HG02678 (cell line): ENCODE results near the gene HINT1.
"Not testable (repeated sequence)": the region's sequence is repeated elsewhere in the genome, so short reads cannot be mapped to it uniquely, and the experiment has no call there.

Experiments
- ATAC-seq: cut with Tn5 transposase; IDR thresholded peaks from one replicate; pipeline ENCODE4 v1.9.1; 2021; ENCODE audit warnings: mild to moderate bottlenecking, moderate library complexity; ENCODE audit not compliant: unreplicated experiment

HINT1 gene

DNA sequence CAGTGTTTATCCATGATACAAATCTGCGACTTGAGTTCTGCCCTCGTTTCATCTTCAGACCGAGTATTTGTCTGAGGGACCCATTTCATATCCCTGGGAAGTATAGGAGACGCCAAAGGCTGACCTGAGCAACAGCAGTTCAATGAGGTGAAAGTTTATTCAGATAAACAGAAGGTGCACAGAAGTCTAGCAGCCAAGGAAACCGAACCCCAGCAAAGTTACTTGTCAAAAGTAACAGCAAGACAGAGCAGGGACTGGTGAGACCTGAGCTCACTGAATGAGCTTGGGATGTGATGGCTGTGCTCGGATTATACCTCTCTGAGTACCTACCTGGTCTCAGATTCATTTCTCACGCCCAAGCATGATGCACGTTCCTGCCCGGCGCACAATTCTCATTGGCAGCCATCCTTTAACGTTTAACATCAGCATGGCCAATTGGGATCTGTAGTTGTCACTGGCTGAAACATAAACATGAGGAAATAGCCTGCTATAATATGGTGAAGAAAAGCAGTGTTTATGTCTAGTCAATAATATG lies 6.3 kb upstream of the HINT1 start:
- no peak for ATAC-seq

DNA sequence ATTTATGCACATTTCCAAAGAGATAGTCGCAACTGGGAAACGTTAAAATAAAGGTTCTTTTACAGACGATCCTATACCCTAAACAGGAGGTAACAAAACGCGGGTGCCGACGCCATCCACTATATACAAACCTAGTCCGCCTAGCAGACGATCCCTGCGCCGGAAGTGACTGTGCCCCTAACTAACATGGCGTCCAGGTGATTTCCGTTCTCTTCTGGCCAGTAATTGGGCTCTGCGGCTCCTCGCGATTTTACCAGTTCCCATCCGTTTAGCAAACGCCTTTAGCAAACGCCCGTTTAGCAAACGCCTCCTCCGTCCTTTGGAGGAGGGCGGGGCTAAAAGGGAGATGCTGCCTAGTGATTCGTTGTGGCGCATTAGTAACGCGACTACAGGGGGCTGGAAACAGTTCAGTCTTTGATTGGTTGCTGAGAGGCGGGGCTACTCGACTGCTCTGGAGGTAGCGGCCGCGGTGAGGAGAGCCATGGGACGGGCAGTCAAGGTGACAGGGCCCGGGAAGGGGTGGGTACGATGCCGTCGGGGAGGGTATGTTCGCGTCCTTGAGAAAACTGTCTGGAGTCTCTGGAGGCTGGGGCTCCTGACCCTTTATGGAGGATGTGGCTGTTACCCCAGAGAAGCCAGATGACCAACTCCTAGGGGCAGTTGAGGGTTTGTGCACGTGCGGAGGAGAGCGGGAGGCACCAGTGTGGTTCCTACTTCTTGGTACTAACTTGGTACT lies 5.7 kb upstream of the HINT1 start, which contains the start of gene LYRM7:
TSS of gene LYRM7 (plus strand) at position 405 of the 736 bp plus-strand sequence. CDS start at position 482, 77 bp downstream.
- peak; percentile 98 for ATAC-seq

DNA sequence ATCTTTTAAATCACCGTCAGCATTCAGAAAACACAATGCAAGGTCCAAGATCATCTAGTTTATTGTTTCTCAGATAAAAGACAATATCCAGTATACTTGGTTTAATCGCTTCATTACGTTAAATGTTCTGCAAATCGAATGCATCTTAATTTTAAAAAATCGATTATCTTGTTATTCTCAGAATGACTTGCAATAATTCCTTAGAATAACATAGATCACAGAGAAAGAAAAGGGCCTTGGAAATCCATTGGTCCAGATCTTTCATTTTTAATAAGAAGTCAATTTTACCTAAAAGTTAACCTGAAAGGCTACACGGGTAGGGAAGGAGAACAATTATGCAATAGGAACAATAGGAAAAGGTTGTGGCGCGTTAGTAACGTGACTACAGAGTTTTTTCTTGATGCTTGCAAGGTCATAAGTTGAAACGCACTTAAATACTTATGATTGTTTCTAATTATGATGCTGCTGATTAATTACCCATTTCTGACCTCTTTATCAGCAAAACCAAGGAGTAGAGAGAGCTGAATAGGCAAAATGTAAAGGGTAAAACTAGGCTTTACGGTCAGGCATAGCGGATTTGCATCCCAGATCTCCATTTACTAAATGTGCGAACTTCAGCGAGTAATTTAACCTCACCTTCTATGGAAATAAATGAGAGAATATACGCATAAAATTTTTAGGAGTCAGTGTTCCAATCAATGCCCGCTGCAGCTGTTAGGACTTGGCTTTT lies 4.9 kb upstream of the HINT1 start:
- ATAC-seq, result no peak

DNA sequence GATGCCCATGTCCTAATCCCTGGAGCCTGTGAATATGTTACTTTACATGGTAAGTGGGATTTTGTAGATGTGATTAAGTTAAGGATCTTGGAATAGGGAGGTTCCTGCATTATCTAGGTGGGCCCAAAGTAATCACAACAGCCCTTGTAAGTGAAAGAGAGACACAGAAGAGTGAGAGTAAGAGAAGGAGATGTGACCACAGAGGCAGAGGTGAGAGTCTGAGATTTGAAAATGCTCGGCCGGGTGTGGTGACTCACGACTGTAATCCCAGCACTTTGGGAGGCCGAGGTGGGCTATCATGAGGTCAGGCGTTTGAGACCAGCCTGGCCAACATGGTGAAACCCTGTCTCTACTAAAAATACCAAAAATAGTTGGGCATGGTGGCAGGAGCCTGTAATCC lies 2.6 kb upstream of the HINT1 start:
- ATAC-seq, result no peak

DNA sequence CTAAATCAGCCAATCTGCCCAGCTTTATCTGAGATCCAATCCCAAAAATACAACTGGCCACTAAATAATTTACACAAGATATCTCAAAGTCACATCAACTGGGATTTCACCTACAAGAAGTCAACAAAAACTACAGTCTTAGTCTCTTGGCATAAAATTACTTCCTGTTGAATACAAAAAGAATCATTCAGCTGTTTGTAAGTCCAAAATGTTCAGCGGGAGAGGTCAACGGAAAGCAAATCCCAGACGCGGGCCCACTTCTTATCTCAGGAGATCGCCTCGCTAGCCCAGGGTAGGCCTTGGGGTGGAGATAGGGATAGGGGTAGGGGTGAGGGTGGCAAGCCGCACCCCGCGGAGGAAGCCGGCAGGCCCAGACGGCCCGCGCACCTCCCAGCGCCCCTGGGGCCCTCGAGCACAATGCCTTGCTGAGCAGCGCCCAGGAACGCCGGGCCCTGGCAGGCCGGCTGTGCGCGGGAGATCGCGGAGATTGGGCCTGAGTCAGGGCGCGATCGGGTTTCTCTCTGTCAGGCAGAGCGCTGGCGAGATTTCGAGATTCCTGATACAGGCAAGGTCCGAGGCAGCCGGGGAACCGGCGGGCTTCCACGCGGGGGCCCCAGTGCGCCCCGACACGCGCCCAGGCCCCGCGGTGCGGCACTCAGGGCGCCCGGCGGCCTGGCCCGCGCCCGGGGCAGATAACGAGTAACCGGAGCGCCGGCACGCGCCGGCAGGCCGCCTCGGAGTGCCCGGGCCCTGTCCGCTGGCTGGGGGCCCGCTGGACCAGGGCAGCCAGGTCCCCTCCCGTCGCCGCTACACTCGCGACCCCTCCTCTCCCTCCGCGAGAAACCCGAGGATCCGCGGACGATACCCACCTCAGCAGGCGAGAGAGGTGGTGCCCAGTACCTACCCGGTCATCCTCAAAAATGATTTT lies 601 bp downstream of the HINT1 start:
- ATAC-seq, result peak; percentile 70

DNA sequence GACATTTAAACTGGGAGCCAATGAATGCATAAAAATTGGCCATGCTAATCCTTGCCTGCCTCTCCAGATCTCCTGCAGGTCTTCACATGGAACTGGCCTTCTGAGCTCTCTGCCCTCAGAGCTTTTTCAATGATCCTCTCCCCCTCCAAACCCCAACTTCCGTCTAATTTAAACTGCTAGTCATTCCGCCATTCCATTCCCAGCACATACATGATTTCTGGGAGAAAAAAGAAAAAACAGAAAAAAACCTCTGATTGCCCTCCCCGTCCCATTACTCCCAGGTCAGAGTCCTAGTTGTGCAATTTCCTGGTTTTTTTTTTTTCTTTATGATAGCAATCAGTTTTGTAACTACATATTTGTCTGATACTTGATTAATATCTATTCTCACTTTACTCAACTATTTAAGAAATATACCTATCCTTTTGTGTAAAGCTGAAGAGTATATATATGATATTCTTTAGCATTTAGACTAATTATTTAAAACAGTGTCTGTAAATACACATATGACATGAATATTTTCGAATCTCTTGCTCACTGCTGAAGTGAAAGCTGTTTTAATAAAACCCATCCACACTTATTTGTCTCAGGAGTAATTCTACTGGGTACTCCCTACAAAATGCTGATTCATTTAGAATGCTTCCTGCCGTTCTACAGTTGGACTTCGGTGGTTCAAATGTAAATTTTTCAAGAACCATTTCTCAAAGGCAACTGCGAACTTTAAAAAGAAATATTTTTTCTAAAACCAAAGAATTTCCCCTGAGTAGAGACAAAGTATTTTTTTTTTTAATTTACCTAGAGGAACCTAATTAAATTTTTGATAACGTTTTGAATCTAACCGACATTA lies 1.6 kb downstream of the HINT1 start:
- no peak for ATAC-seq

DNA sequence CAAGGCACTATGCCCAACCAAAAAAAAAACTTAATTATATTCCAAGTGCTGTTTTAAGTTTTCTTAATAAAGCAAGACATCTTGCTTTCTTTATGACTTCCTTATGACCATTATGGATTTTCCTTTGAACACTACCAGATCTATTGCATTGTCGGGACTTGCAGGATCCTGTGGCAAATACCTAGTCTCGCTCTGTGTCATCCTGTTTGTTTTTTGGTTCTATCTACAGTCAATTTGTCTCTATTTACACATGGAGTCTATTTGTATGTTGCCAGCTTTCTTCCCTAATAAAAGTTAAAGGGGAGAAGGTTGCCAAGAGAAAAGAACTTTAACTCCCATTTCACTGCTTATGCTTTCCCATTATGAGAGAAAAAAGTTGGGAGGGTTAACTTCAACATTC lies 4.9 kb downstream of the HINT1 start:
- ATAC-seq, result no peak

DNA sequence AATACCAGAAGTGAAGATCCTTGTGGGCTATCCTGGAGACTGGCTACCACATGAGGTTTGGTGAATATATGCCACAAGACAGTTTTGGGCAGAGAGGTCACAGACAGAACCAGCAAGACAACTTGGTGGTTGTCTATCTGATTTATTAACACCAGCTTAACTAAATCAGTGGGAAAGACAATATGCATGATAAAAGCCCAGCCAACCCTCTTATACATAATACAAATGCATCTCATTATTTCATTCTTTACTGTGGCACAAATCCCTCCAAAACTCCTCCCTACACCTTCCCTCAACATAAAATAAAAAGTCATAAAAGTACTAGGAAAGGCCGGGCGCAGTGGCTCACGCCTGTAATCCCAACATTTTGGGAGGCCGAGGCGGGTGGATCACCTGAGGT lies 8.1 kb downstream of the HINT1 start:
- no peak for ATAC-seq

DNA sequence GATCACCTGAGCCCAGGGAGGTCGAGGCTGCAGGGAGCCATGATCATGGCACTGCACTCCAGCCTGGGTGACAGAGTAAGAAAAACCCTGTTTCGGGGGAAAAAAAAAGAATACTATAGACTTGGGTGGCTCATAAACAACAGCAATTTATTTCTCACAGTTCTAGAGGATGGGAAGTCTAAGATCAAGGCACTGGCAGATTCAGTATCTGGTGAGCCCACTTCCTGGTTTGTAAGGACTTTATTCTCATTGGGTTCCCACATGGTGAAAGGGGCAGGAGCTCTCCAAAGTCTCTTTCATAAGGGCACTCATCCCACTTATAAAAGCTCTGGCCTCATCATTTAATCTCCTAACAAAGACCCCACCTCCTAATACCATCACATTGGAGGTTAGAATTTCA lies 8.7 kb downstream of the HINT1 start:
- no peak for ATAC-seq

DNA sequence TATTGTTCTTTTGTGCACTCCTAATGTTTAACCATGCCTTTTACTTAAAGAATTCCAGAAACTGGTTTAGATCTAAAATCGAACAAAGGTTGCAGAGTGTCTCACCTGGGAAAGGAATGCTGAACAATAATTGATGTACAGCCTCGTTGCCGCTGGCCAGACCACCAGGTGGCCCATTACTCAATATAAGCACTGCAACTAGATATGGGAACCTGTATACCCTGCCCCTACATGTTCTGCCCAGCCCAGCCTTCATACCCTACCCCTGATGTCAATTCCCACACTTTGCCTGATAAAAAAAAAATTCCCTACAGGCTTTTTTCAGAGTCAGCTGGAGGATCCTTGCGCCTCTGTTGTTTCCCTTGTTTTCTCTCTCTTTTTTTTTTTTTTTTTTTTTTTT lies 13.8 kb downstream of the HINT1 start:
- ATAC-seq, result no peak

DNA sequence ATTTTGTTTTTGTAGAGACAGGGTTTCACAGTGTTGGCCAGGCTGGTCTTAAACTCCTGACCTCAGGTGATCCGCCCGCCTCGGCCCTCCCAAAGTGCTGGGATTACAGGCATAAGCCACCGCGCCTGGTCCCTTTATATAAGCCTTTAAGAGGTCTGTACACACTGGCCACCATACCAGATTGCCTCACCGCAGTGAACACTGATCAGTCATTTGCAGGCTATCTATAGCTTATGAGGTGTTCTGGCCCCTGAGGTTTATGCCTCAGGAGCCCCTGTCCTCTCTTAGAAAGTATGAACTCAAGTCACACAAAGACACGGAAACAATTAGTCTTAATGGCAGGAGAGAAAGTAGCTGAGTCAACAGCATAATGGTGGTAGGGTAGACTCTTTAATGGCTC lies 14.6 kb downstream of the HINT1 start:
- ATAC-seq, result no peak

DNA sequence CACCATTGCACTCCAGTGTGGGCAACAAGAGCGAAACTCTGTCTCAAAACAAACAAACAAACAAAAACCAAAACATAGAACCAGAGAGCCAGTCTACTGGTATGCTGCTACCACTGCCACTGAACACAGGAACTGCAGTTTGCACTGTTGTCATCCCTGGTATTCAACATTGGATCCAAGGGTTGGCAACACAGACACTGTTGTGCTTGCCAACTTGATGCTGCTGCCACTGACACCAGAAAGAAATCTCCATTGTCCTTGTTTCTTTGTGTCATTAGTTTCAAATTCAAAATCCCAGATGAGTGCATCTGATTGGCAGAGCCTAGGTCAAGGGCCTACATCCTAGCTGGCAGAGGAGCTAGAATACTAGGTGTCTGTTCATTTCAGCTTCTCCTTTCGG lies 16.2 kb downstream of the HINT1 start:
- ATAC-seq, result no peak

DNA sequence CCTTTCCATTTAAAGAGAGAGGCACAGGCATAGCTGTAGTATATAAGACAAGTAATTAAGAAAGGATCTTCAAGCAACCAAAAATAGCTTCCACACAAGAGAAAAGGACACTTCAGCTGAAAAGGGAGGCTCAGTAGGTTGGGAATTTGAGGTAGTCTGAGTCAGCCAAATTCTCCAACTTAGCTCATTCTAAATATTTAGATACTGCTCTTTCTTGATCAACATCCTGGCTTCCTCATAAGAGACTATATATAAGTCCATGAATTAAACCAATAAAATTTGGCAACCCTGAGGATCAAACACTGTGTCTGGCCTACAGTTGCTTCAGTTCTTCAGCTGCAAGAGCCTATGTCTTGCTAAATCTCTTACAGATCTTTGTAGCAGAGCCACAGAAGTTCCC lies 17.8 kb downstream of the HINT1 start:
- no peak for ATAC-seq

DNA sequence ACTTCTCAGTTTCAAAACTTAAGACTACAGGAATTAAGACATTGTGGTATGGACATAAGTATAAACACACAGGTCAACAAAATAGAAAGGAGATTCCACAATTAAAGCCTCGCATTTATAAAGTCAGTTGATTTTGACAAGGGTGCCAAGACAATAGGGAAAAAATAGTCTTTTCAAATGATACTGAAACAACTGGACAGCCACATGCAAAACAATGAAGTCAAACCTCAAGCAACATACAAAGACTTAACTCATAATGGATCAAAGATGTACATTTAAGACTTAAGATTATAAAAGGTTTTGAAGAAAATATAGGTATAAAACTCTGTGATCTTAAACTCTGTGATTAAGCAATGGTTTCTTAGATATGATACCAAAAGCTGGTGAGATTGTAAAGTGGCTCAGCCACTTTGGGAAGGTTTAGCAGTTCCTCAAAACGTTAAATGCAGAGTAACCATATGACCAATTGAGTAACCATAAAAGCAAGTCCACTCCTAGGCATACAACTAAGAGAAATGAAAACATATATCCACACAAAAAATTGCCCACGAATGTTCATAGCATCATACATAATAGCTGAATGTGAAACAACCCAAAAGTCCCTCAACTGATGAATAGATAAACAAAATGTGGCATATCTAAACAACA lies 22.0 kb downstream of the HINT1 start:
- ATAC-seq, result no peak

DNA sequence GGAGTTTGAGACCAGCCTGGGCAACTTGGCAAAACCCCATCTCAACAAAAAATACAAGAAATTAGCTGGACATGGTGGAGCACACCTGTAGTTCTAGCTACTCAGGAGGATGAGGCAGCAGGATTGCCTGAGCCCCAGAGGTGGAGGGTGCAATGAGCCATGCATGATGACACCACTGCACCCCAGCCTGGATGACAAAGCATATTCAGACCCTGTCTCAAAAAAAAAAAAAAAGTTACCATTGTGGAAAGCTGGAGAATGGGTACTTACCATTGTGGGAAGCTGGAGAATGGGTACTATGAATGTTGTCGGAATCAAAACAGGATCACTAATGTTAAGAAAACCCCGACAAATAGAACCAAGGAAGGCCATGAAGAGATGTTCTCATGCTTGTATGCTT lies 25.7 kb downstream of the HINT1 start:
- ATAC-seq, result no peak

DNA sequence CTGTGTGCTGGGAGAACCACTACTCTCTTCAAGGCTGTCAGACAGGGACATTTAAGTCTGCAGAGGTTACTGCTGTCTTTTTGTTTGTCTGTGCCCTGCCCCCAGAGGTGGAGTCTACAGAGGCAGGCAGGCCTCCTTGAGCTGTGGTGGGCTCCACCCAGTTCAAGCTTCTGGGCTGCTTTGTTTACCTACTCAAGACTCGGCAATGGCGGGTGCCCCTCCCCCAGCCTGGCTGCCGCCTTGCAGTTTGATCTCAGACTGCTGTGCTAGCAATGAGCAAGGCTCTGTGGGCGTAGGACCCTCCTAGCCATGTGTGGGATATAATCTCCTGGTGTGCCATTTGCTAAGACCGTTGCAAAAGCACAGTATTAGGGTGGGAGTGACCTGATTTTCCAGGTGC lies 26.6 kb downstream of the HINT1 start:
- not testable (repeated sequence) for ATAC-seq

DNA sequence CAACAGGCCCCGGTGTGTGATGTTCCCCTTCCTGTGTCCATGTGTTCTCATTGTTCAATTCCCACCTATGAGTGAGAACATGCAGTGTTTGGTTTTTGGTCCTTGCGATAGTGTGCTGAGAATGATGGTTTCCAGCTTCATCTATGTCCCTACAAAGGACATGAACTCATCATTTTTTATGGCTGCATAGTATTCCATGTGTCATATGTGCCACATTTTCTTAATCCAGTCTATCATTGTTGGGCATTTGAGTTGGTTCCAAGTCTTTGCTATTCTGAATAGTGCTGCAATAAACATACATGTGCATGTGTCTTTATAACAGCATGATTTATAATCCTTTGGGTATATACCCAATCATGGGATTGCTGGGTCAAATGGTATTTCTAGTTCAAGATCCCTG lies 32.0 kb downstream of the HINT1 start:
- ATAC-seq, result not testable (repeated sequence)

DNA sequence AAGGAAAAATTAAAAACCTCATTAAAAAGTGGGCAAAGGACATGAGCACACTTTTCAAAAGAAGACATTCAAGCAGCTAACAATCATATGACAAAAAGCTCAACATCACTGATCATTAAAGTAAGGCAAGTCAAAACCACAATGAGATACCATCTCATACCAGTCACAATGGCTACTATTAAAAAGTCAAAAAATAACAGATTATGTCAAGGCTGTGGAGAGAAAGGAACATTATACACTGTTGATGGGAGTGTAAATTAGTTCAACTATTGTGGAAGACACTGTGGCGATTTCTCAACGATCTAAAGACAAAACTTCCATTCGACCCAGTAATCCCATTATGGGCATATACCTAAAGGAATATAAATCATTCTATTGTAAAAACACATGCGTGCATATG lies 35.8 kb downstream of the HINT1 start:
- ATAC-seq, result no peak

DNA sequence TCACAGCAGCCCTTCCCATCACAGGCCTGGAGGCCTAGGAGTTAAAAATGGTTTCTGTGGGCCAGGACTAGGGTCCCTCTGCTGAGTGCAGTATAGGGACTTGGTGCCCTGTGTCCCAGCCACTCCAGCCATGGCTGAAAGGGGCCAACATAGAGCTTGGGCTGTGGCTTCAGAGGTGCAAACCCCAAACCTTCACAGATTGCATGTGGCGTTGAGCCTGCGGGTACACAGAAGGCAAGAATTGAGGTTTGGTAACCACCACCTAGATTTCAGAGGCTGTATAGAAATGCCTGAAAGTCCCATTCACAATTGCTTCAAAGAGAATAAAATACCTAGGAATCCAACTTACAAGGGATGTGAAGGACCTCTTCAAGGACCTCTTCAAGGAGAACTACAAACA lies 37.8 kb downstream of the HINT1 start:
- ATAC-seq, result not testable (repeated sequence)

DNA sequence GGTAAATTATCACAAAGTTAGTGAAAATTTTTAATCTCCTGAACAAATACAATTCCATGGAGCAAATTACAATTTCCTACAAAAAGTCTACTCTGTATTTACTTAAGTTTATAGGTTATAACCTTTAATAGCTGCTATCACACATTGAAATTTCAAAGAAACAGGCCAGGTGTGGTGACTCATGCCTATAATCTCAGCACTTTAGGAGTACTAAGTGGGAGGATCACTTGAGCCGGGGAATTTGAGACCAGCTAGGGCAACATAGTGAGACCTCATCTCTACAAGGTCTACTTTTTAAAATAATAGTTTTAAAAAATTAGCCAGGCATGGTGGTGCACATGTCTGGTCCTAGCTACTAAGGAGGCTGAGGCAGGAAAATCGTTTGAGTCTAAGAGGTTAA lies 50.3 kb downstream of the HINT1 start:
- ATAC-seq, result no peak
